Activated gamma-delta T cell treated with Interleukin-2 at 50 U/mL for 16 hours (primary cell): ENCODE results near the gene LRRC43.
A peak's percentile ranks its signal among the peaks of the same experiment; 100 is the strongest.

Experiments
- DNase-seq: peaks from one replicate; pipeline ENCODE4 v3.0.0-alpha.2; 2020

Gene LRRC43

GRCh38 chr12:122228092-122228491 lies 45.2 kb downstream of the LRRC43 start:
- no peak for DNase-seq

- DNase-seq, result no peak
These were observed 47.9 kb downstream of the LRRC43 start for GRCh38 chr12:122230798-122231197.

GRCh38 chr12:122232691-122233090 lies 49.8 kb downstream of the LRRC43 start:
- no peak for DNase-seq

- DNase-seq, result no peak
These were observed 52.8 kb downstream of the LRRC43 start for GRCh38 chr12:122235741-122236140.

- DNase-seq, result no peak
These were observed 55.9 kb downstream of the LRRC43 start for GRCh38 chr12:122238861-122239260.

- DNase-seq, result peak; percentile 14
These were observed 61.0 kb downstream of the LRRC43 start for GRCh38 chr12:122243965-122244364.

GRCh38 chr12:122244565-122245371 lies 61.8 kb downstream of the LRRC43 start:
- peak; percentile 5 for DNase-seq

- no peak for DNase-seq
These were observed 62.6 kb downstream of the LRRC43 start for GRCh38 chr12:122245553-122245952.

GRCh38 chr12:122250047-122250446 lies 67.1 kb downstream of the LRRC43 start:
- no peak for DNase-seq

GRCh38 chr12:122250536-122250935 lies 67.6 kb downstream of the LRRC43 start:
- DNase-seq, result no peak
